Raji (cell line): ENCODE measurements around the gene CMSS1.

Source experiments
- POLR2A ChIP-seq: IDR thresholded peaks from 2 replicates; pipeline ENCODE4 v1.6.1; 2011; ENCODE audit warnings: low read depth, low read length, control low read depth; ENCODE audit not compliant: insufficient read depth

Gene CMSS1

DNA sequence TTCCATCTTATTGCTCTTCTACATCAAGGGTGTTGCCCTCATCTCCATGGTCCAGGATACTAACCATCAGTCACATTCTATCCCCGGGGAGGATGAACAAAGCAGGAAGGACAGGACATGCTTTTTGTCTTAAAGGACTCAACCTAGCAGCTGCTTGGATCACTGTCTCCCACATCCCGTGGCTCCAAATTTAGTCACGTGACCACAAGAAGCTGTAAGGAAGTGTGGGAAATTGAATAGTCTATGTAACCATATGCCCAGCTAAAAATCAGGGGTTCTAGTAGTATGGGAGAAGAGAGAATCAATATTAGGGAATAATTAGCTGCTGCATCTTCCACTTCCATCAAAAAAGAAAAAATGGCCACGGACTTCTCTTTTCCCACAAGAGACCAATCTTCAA lies 18.2 kb upstream of the CMSS1 start:
- TF ChIP-seq POLR2A = no peak

DNA sequence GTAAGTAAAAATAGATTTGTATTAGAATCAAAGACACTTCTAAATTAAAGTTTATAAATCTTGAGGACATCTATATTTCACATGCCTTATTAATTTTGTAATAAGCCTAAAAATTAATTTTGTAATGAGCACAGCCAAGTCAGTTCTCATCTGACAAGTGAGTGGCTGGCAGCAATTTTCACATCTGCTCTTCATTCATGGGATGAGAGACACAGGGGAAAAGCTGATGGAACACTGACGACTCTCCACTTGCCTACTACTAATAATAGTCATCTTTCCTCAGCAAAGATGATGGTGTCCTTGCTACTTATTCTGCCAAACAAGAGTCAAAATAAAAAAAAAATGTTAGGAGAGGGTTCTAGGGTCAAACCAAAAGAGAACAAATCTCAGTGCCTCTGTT lies 14.4 kb upstream of the CMSS1 start:
- no peak for TF ChIP-seq POLR2A

GRCh38 chr3:99805160-99805559 lies 12.5 kb upstream of the CMSS1 start:
- no peak for TF ChIP-seq POLR2A

- no peak for TF ChIP-seq POLR2A
Measured at GRCh38 chr3:99808163-99808794, 9.4 kb upstream of the CMSS1 start.

DNA sequence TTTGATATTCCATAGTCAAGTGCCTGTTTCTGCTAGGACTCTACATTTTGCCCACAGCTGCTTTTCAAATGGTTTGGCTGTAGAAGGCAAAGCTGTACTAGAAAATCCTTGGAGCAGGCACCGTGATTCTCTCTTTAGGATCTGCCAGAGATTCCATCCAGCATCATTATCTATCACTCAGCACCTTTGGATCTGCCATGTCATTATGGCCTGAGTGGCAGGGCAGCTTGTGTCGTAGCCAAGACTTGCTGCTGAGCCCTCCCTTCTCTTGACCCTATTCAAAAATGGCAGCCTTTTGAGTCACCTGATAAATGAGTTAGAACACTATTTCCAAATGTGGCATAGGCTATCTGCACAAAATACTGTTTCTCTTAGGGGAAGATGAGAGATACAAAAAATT lies 8.1 kb upstream of the CMSS1 start:
- no peak for TF ChIP-seq POLR2A

GRCh38 chr3:99810403-99810802 lies 7.3 kb upstream of the CMSS1 start:
- TF ChIP-seq POLR2A = no peak

DNA sequence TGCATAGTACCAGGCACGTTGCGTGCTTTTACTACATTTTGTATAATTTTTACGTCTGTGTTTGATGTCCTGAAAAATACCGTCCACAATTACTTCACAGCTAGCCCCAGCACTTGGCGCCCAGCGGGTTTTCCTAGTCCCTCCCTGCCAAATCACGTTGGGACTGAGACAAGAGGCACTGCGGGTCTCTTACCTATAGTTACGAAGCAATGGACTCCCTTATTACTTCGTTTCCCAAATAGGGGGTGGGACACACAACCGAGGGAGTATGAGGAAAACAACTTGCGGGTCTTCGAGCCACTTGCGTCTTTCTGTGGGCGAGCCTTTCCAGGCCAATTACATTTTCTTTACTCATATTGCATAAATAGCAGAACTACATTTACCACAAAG lies 620 bp upstream of the CMSS1 start:
- no peak for TF ChIP-seq POLR2A

DNA sequence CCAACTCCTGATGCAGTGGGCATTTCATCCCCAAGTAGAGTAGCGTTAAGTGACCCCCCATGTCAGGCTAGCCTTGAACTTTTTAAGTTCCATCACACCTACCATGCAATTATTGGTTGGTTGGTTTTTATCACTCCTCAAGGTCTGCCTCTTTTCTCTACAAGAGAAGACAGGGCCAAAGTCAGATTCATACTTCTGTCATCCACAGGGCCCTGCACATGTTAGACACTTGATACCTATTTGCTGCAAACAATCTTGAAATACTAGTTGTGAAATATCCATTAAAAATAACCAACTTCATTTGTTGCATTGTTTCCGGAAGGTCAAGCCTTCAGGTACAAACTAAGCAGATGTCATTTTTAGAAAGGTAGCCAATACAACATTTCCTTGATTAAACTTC lies 1.2 kb downstream of the CMSS1 start:
- TF ChIP-seq POLR2A = no peak

DNA sequence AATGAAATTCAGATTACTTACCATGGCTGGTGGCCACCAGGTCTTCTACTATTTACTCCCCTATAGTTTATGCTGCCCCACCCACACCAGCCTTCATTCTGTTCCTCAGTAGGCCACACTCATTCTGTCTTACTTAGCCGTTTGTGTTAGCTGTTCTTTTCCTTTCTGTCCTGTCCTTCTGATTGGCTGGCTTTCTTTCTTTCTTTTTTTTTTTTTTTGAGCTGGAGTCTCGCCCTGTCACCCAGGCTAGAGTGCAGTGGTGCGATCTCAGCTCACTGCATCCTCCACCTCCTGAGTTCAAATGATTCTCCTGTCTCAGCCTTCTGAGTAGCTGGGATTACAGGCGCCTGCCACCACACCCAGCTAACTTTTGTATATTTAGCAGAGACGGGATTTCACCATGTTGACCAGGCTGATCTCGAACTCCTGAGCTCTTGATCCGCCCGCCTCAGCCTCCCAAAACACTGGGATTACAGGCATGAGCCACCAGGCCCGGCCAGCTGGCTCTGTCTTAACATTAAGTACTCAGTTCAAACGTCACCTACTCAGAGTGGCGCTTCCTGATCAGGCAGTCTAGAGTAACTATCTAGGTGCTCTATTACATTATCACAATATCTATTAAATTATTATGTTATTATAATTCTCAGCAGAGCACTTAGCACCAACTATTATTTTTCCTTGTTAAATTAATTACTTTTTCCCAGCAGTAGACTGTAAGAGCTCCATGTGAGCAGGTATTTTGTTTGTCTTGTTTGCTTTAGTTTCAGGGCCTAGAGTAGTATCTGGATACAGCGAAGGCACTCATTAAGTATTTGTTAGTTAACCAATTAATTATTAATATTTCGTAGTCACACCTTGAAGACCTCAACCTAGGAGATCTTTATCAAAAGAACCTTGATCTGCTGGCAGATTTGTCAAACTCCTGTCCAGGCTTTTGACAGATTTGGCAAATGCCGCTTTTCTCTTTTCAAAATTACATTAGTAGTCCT lies 6.4 kb downstream of the CMSS1 start:
- no peak for TF ChIP-seq POLR2A

DNA sequence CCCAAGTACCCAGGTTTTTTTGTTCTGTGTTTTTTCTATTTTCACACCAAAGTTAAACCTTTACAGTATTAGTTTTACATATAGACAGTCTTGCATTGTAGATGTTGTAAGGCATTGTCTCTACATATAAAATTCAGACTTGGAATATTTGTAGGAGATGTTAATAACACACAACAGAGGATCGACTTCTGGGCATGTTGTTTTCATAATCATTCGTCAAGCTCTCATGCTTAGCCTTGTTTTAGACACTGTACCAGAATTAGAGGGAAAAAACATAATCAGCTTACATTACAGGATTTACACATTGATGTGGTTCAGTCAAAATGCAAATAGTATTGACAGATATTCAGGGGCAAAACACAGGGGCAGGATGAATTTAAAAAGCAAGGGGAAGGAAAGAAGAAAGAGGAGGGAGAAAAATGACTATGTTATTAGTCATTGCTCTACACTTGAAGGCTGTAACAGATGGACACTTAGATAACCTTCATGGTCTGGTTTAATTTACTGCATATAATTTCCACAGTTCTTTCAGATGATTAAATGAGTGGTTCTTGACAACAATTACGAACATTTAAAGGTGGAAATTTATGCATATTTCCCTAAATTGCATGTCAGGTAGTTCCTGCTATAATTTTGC lies 7.5 kb downstream of the CMSS1 start:
- TF ChIP-seq POLR2A = no peak

GRCh38 chr3:99829844-99830243 lies 12.2 kb downstream of the CMSS1 start:
- no peak for TF ChIP-seq POLR2A

DNA sequence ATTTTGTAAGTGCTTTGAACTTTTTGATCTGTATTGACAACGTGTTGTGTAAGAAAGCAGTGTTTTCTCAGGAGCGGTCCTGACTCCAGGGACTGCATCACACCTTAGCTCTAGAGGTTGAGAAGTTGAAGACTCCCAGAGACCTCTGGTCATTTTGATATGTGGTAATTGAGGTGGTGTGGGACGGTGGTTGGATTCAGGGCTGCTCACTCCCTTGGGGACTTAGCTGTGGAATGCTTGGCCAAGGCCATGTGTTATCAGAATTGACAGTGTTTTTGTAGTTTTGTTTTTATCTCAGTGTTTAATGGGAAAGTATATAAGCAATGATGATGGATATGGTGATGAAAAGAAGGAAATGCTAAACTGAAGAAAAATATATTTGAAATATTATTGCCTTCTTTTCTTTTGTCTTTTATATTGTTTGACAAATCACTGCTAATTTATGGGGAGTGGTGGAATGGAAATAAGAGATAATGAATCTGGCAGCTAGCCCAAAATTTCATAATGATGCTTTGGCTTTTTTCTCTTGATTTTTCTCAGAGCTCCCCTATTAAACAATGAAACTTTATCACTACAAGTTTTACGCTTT lies 16.0 kb downstream of the CMSS1 start:
- TF ChIP-seq POLR2A = no peak

DNA sequence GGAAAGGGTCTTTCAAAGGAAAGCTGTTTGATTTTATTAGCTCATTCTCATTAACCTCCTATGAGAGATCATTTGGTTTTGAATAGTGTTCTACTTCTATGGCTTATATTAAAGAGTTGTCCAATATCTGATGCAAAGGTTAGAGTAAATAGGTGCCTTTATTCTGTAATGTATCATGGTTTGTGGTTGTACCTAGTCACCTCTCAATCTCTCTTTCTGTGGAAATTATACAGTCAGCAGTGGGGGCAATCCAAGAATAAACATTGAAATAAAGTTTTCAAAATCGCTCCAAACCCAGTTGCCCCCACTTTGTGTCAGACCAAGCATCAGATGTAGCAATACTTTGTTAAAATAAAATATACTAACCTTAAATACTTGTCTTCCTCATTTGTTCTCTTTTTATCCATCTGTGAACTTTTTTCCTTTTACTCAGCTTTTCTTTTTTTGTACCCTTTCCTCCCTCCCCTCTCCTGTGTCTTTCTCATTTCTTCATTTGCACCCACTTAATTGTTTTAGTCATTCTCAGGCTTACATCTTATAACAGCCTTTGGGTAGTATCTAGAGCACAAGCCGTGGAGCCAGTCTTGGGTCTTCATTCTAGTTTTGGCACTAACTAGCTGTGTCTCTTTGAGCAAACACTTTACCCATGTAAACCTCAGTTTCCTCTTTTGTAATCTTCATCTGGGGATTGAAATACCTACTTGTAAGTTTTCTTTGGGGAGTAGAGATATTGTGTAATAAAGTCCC lies 16.7 kb downstream of the CMSS1 start:
- no peak for TF ChIP-seq POLR2A

GRCh38 chr3:99836681-99837080 lies 19.0 kb downstream of the CMSS1 start:
- no peak for TF ChIP-seq POLR2A

GRCh38 chr3:99837715-99838114 lies 20.1 kb downstream of the CMSS1 start:
- no peak for TF ChIP-seq POLR2A
